H1 (cell line): ENCODE results near the gene MCC. TPM values are rescaled to one million over a fixed set of nuclear protein-coding genes. Genes with fewer than 3 reads are reported as not detected.

Experiments
- KDM4A ChIP-seq: IDR thresholded peaks from one replicate; pipeline ENCODE4 v1.7.1; 2012; ENCODE audit warnings: low read depth, mild to moderate bottlenecking, moderate library complexity, low read length, inconsistent platforms; ENCODE audit not compliant: severe bottlenecking
- polyA plus RNA-seq, 7 experiments: library from polyadenylated mRNA; depleted of rRNA in 3 of 7; stranded (reverse) in 5 of 7; unstranded in 2 of 7; fragments of >200 nt in 5 of 7; fragments of 200-250 nt in 2 of 7; gene quantifications; 1 replicate in 5 of 7; 2 replicates in 1 of 7; 4 replicates in 1 of 7; pipeline versions ENCODE4 v1.2.1 to v1.2.3, GENCODE V29; 2011 to 2013; ENCODE audit warnings: missing spikeins in 2 of 7, mixed read lengths in 2 of 7
- total RNA-seq: library from RNA; stranded (reverse); fragmentation: NEBNext Ultra II Directional; extraction: Animal tissue kit (Norgen Biotek cat#: 25700); gene quantifications from 2 replicates; pipeline ENCODE4 v1.2.1, GENCODE V29; 2021

MCC gene
- total and polyA plus RNA-seq, 2 of the 8 experiments (the other 6 are each of a cell fraction or from before 2014, with no cell fraction given): 2.6 to 18.3 TPM

DNA sequence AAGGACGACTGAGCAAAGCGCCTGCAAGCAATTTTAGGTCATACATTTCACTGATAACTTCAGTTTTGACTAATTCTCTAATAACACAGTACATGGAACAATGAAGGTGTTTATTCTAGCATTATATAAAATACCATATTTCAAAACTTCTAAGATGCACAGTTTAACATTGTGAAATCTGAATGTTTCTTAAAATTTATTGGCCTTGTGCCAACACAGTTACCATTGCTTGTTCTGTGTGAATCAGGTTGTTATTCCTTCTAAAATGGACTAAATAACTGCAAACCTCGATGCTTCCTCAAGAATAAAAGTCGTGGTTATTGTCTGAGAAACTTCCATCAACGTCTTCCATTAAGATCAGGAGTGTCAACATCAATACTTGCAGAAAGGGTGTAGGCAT is 8.0 kb downstream of the MCC start (continued):
- no peak for TF ChIP-seq KDM4A
